Activated CD4-positive, alpha-beta T cell treated with anti-CD3 and anti-CD28 coated beads for 1 hour (primary cell): ENCODE results near the gene MAST3.

Experiments
- DNase-seq: peaks from one replicate; pipeline ENCODE4 v3.0.0-alpha.2; 2020

Gene MAST3

DNA sequence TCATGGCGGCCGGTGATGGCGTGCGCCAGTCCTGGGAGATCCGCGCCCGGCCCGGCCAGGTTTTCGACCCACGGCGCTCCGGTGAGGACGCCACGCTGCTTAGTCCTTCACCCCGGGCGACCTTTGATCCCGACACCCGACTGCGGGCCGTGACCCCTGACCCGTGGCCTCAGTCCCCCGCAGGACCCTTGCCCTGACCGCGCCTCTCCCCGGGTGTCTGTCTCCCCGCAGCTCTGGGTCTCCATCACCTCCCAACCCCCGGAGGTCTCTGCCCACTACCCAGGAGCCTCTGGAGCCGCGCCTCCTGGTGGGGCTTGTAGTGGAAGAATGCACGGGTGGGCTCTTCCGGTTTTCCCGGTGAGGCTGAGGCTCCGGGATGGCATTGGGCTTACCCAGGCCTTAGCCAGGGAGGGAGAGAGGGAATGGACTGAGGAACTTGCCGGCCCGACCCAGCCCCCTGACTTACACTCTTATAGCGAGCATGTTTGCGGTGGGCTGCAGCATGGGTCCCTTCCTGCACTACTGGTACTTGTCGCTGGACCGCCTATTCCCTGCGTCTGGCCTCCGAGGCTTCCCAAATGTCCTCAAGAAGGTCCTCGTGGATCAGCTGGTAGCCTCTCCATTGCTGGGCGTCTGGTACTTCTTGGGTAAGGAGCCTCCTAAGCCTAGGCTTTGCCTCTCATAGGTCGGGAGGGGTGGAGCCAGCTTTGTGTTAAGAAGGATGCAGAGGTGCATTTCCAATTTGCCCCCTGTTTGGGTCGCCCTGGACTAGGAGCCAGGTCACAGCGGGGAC is 96.0 kb downstream of the MAST3 start:
- no peak for DNase-seq

GRCh38 chr19:18194181-18194530 is 96.6 kb downstream of the MAST3 start:
- no peak for DNase-seq

DNA sequence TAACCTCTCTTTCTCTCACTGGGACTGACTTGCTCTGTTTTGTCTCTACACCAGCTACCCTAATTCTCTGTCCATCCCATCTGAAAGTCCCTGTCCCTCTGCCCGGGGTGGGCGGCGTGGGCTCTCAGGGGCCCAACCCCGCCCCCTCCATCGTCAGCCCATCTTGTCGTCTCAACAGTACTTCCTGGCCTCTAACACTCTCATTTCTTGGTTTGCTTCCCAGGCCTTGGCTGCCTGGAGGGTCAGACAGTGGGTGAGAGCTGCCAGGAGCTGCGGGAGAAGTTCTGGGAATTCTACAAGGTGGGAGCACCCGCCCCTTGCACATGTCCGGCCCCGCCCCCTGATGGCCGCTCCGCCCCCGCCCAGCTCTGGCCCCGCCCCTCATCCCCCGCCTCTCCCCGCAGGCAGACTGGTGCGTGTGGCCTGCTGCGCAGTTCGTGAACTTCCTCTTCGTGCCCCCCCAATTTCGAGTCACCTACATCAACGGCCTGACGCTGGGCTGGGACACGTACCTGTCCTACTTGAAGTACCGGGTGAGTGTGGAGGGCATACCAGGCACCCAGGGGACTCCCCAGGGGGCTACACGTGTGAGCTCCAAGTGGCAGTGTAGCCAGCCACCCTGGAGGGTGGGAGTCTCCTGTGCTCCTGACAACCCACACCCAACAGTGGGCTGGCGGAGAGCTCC is 97.1 kb downstream of the MAST3 start:
- no peak for DNase-seq

DNA sequence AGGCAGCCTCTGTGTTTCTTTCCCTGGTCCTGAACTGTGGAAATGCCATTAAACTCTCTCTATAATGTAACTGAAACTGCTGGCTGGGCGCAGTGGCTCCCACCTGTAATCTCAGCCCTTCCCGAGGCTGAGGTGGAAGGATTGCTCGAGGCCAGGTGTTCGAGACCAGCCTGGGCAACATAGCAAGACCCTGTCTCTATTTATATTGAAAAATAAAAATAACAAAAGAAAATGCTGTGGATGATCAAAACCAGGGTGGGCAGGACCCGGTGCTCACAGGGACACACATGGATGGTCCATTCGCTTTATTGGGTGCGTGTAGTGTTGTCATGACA is 98.9 kb downstream of the MAST3 start:
- DNase-seq, result no peak

DNA sequence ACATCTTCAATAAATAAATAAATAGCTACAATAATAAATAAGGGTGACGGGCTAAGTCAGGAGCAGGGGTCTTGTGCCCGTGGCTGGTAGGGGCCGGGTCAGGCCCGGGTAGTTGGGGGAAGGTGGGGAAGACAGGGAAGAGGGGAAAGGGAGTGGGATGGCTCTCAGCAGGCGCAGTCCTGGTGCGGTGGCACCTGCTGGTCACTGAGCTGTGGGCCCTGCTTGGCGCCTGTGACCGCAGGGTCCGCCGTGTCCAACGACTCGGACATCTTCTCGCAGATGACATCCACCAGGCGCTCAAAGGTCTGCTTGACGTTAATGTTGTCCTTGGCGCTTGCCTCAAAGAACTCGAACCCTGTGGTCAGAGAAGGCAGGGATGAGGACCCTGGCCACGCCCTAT is 99.7 kb downstream of the MAST3 start:
- DNase-seq, result no peak

DNA sequence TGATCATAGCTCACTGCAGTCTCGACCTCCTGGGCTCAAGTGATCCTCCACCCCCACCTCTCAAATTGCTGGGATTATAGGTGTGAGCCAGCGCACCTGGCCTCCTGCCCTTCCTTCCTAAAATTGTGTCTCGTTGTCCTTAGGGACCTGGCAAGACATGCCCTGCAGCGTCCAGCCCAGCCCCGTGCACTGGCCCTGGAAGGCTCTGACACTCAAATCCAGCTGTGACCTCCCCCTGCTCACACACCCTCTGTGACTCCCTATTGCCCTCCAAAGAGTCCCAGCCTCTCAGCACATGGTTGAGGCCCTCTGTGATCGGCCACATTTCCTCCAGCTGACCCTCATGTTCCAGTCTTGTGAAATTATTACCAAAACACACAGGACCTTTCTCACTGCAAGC is 100.4 kb downstream of the MAST3 start:
- DNase-seq, result no peak

- DNase-seq, result no peak
Observed at GRCh38 chr19:18198374-18198773, 100.8 kb downstream of the MAST3 start.
